Measurements from ENCODE around the gene DCTN5. TPM values are rescaled to one million over a fixed set of nuclear protein-coding genes. Genes with fewer than 3 reads are reported as not detected.

The DCTN5 gene
- total RNA-seq, 8 experiments from 2014 or later = 35.5 to 58.2 (median 44.9) TPM

- 84 to 100% (median 100%) methylated on average over 1 to 3 of the region's 4 CpGs; no CpG with 5 or more reads in 4 of the 10 experiments for whole genome bisulfite sequencing, 10 experiments
- in situ Hi-C loops (cut with MboI; ENCODE audit: low pct_unique_long_range_greater_than_20kb in 2 of 9, low sequenced_read_pairs in 9 of 9, unreplicated experiment in 9 of 9) = no loop called here
These were observed 27.6 kb downstream of the DCTN5 start for GRCh38 chr16:23668873-23669272.

GRCh38 chr16:23670137-23670776 lies 29.0 kb downstream of the DCTN5 start:
- WGBS, 10 experiments = 90 to 100% (median 100%) methylated on average over 1 to 3 of the region's 4 CpGs; no CpG with 5 or more reads in 4 of the 10 experiments
- Histone ChIP-seq H3K27ac (no peak overlapping the region), H3K4me1 (replicated peaks in 1 of 2) (no peaks in the 10 kb centered on the region), H3K4me3 (no peak overlapping the region)
- in situ Hi-C loops (cut with MboI; ENCODE audit: low pct_unique_long_range_greater_than_20kb in 2 of 9, low sequenced_read_pairs in 9 of 9, unreplicated experiment in 9 of 9) = no loop called here
- ATAC-seq (replicated peaks in 6 of 8) = peak in 2 of 8 experiments; percentile 98 to 99

More at GRCh38 chr16:23668873-23669272, 27.6 kb downstream of the DCTN5 start:
- H3K4me1 ChIP-seq (replicated peaks in 1 of 2) = no peaks in the 10 kb centered on the region
- no peak overlapping the region for H3K4me3 ChIP-seq
- H3K27ac ChIP-seq = no peak overlapping the region
- no peak for ATAC-seq (replicated peaks in 6 of 8)

GRCh38 chr16:23673971-23674614 lies 32.8 kb downstream of the DCTN5 start:
- in situ Hi-C loops (cut with MboI; ENCODE audit: low pct_unique_long_range_greater_than_20kb in 2 of 9, low sequenced_read_pairs in 9 of 9, unreplicated experiment in 9 of 9) = no loop called here
- Histone ChIP-seq H3K4me3 (no peak overlapping the region), H3K4me1 (replicated peaks in 1 of 2) (peaks cover 0 to 8% of the 10 kb centered on the region in 2 donors), H3K27ac (no peak overlapping the region)
- 64 to 100% (median 95%) methylated on average over 1 to 8 of the region's 8 CpGs; no CpG with 5 or more reads in 3 of the 10 experiments for WGBS, 10 experiments
- ATAC-seq (replicated peaks in 6 of 8) = no peak

GRCh38 chr16:23676924-23677480 lies 35.7 kb downstream of the DCTN5 start:
- peak in 3 of 8 experiments; percentile 4 to 14 (median 13) for ATAC-seq (replicated peaks in 6 of 8)
- WGBS, 10 experiments = 29 to 100% (median 83%) methylated on average over 1 to 2 of the region's 2 CpGs; no CpG with 5 or more reads in 3 of the 10 experiments
- peaks cover 4 to 14% of the 10 kb centered on the region in 2 donors for H3K4me1 ChIP-seq (replicated peaks in 1 of 2)
- in situ Hi-C loops (cut with MboI; ENCODE audit: low pct_unique_long_range_greater_than_20kb in 2 of 9, low sequenced_read_pairs in 9 of 9, unreplicated experiment in 9 of 9) = loop anchor here in 1 of 9 experiments (25.0 kb wide), 1 partner anchor 835 kb away; no protein-coding TSS in a partner anchor
- H3K27ac ChIP-seq = no peak overlapping the region
- no peak overlapping the region for H3K4me3 ChIP-seq

GRCh38 chr16:23678430-23679273 lies 37.4 kb downstream of the DCTN5 start, which contains the start of gene PLK1:
PLK1 (plus strand) TSS chr16:23678889; CDS start chr16:23678933, 44 bp downstream.
- peaks cover 4 to 14% of the 10 kb centered on the region in 2 donors for H3K4me1 ChIP-seq (replicated peaks in 1 of 2)
- peak; percentile 91 to 99 (median 98) for ATAC-seq (replicated peaks in 6 of 8)
- peak within 1 kb of the TSS in 1 of 2 donors; percentile 50 for H3K27ac ChIP-seq
- in situ Hi-C loops (cut with MboI; ENCODE audit: low pct_unique_long_range_greater_than_20kb in 2 of 9, low sequenced_read_pairs in 9 of 9, unreplicated experiment in 9 of 9) = loop anchor here in 1 of 9 experiments (25.0 kb wide), 1 partner anchor 834 kb away; no protein-coding TSS in a partner anchor
- WGBS, 10 experiments = 0 to 11% (median 2%) methylated on average over 7 to 39 of the region's 75 CpGs; no CpG with 5 or more reads in 3 of the 10 experiments
- H3K4me3 ChIP-seq = peak within 1 kb of the TSS; percentile 30 to 44 (median 34)

GRCh38 chr16:23679274-23679985 lies 38.2 kb downstream of the DCTN5 start:
- in situ Hi-C loops (cut with MboI; ENCODE audit: low pct_unique_long_range_greater_than_20kb in 2 of 9, low sequenced_read_pairs in 9 of 9, unreplicated experiment in 9 of 9) = loop anchor here in 1 of 9 experiments (25.0 kb wide), 1 partner anchor 833 kb away; no protein-coding TSS in a partner anchor

DNA sequence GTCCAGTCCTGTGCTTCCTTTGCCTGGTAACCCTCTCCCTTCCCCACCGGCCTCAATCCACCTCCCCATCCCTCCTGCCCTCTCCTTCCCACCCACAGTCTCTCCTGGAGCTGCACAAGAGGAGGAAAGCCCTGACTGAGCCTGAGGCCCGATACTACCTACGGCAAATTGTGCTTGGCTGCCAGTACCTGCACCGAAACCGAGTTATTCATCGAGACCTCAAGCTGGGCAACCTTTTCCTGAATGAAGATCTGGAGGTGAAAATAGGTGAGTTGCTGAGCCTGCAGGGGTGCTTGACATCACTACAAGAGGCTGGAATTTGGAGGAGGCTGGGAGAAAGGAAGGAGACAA lies 38.7 kb downstream of the DCTN5 start:
- ATAC-seq (replicated peaks in 6 of 8) = no peak
- 4 to 40% (median 33%) methylated on average over 1 to 4 of the region's 6 CpGs; no CpG with 5 or more reads in 6 of the 10 experiments for WGBS, 10 experiments
- no peak overlapping the region for H3K27ac ChIP-seq
- in situ Hi-C loops (cut with MboI; ENCODE audit: low pct_unique_long_range_greater_than_20kb in 2 of 9, low sequenced_read_pairs in 9 of 9, unreplicated experiment in 9 of 9) = loop anchor here in 1 of 9 experiments (25.0 kb wide), 1 partner anchor 832 kb away; no protein-coding TSS in a partner anchor
- peak overlapping the region in 1 of 5 donors; percentile 44 for H3K4me3 ChIP-seq
- peaks cover 4 to 14% of the 10 kb centered on the region in 2 donors for H3K4me1 ChIP-seq (replicated peaks in 1 of 2)

More at GRCh38 chr16:23679274-23679985, 38.2 kb downstream of the DCTN5 start:
- Histone ChIP-seq H3K4me1 (replicated peaks in 1 of 2) (peaks cover 4 to 14% of the 10 kb centered on the region in 2 donors), H3K4me3 (peak overlapping the region; percentile 30 to 44 (median 34)), H3K27ac (peak overlapping the region in 1 of 2 donors; percentile 9)
- WGBS, 10 experiments = 0 to 15% (median 0%) methylated on average over 1 to 8 of the region's 24 CpGs; no CpG with 5 or more reads in 3 of the 10 experiments
- peak in 2 of 8 experiments; percentile 8 to 16 for ATAC-seq (replicated peaks in 6 of 8)

- no peak overlapping the region for H3K27ac ChIP-seq
- no peak overlapping the region for H3K4me3 ChIP-seq
- peaks cover 4 to 14% of the 10 kb centered on the region in 2 donors for H3K4me1 ChIP-seq (replicated peaks in 1 of 2)
- ATAC-seq (replicated peaks in 6 of 8) = no peak
- in situ Hi-C loops (cut with MboI; ENCODE audit: low pct_unique_long_range_greater_than_20kb in 2 of 9, low sequenced_read_pairs in 9 of 9, unreplicated experiment in 9 of 9) = loop anchor here in 1 of 9 experiments (25.0 kb wide), 1 partner anchor 830 kb away; no protein-coding TSS in a partner anchor
- WGBS, 10 experiments = 71 to 100% (median 100%) methylated on average over 1 of the region's 1 CpG; no CpG with 5 or more reads in 4 of the 10 experiments
These were observed 40.9 kb downstream of the DCTN5 start for GRCh38 chr16:23682181-23682580.

- 60 to 100% (median 82%) methylated on average over 1 to 2 of the region's 3 CpGs; no CpG with 5 or more reads in 5 of the 10 experiments for WGBS, 10 experiments
- in situ Hi-C loops (cut with MboI; ENCODE audit: low pct_unique_long_range_greater_than_20kb in 2 of 9, low sequenced_read_pairs in 9 of 9, unreplicated experiment in 9 of 9) = loop anchor here in 1 of 9 experiments (25.0 kb wide), 1 partner anchor 829 kb away; no protein-coding TSS in a partner anchor
- ATAC-seq (replicated peaks in 6 of 8) = no peak
These were observed 42.2 kb downstream of the DCTN5 start for GRCh38 chr16:23683487-23683886.

DNA sequence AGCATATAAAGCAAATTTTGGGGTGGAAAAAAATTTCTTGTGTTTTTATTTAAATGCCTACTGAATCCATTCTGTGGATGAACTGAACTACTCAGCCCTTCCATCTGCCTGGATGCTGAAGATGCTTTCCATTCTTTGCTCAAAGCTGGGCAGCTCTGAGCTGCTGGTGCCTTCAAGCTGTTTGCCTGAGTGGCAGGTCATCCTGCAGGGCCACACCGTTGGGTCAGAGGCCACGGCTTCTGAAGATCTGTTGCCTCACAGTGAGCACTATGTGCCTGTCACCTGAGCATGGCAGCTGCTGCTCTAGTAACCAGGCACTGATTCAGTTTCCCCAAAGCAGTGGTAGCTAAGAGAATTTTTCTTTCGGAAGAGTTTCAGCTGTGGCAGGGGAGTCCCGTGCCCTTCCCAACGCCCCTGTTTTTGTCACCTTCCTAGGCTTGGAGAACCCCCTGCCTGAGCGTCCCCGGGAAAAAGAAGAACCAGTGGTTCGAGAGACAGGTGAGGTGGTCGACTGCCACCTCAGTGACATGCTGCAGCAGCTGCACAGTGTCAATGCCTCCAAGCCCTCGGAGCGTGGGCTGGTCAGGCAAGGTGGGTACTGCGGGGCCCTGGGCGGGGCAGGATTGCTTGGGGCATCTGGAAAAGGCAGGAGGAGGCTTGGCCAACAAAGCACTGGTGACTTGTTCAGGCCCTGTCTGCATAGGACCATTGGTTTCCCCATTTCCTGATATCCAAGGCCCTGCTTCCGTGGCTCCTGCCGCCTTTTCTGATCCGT lies 46.0 kb downstream of the DCTN5 start:
- no peak overlapping the region for H3K27ac ChIP-seq
- in situ Hi-C loops (cut with MboI; ENCODE audit: low pct_unique_long_range_greater_than_20kb in 2 of 9, low sequenced_read_pairs in 9 of 9, unreplicated experiment in 9 of 9) = loop anchor here in 1 of 9 experiments (25.0 kb wide), 1 partner anchor 825 kb away; no protein-coding TSS in a partner anchor
- whole genome bisulfite sequencing, 10 experiments = 80 to 100% (median 89%) methylated on average over 1 to 6 of the region's 16 CpGs; no CpG with 5 or more reads in 3 of the 10 experiments
- H3K4me1 ChIP-seq (replicated peaks in 1 of 2) = no peaks in the 10 kb centered on the region
- H3K4me3 ChIP-seq = no peak overlapping the region
- ATAC-seq (replicated peaks in 6 of 8) = no peak

More at GRCh38 chr16:23683487-23683886, 42.2 kb downstream of the DCTN5 start:
- Histone ChIP-seq H3K27ac (no peak overlapping the region), H3K4me3 (no peak overlapping the region), H3K4me1 (replicated peaks in 1 of 2) (peaks cover 4 to 6% of the 10 kb centered on the region in 2 donors)

Data from motor neuron (in vitro differentiated cells).